PC-9 (cell line): ENCODE measurements around the gene PCID2.

ENCODE experiments used
- CTCF ChIP-seq: fragments of 200-600 bp; sonication (generic); conservative IDR thresholded peaks from 2 replicates; pipeline ENCODE4 v1.6.1; 2017; ENCODE audit warnings: mixed run types, antibody characterized with exemption, mild to moderate bottlenecking, moderate library complexity
- EZH2 ChIP-seq: fragments of 200-600 bp; sonication (generic); IDR thresholded peaks from 2 replicates; pipeline ENCODE4 v1.8.0; 2017; ENCODE audit warnings: antibody characterized with exemption, low read depth

- TF ChIP-seq CTCF, result no peak
- no peak for TF ChIP-seq EZH2
These were observed 22.2 kb downstream of the PCID2 start for GRCh38 chr13:113186061-113186900.
